GM12872 (cell line): Measurements from ENCODE around the gene CAND2.

Experiments
- CTCF ChIP-seq: IDR thresholded peaks from 3 replicates; pipeline ENCODE4 v1.5.1; 2011; ENCODE audit warnings: low read depth, mild to moderate bottlenecking, low read length, moderate library complexity; ENCODE audit not compliant: insufficient read depth

CAND2 gene

GRCh38 chr3:12837295-12837986 is 41.0 kb downstream of the CAND2 start:
- TF ChIP-seq CTCF, result no peak

- TF ChIP-seq CTCF, result no peak
Measured at GRCh38 chr3:12838179-12838965, 41.9 kb downstream of the CAND2 start.

GRCh38 chr3:12839156-12839946 is 42.9 kb downstream of the CAND2 start:
- no peak for TF ChIP-seq CTCF

GRCh38 chr3:12840591-12841148 is 44.2 kb downstream of the CAND2 start:
- TF ChIP-seq CTCF, result no peak

- TF ChIP-seq CTCF, result peak; percentile 76
Measured at GRCh38 chr3:12841149-12841969, 44.9 kb downstream of the CAND2 start, which contains the start of gene RPL32. TSS of gene RPL32 (minus strand) at chr3:12841565. CDS start at chr3:12840237, 1,328 bp downstream.

GRCh38 chr3:12841970-12842328 is 45.5 kb downstream of the CAND2 start:
- no peak for TF ChIP-seq CTCF
